MM.1S (cell line): ENCODE data around the gene SH3RF3.

Source experiments
- DNase-seq: peaks from one replicate; pipeline ENCODE4 v3.0.0-alpha.2; 2015
- H2AFZ ChIP-seq: fragments of 300-600 bp; sonication (generic); 2 replicates; pipeline ENCODE4 v1.6.0; 2016; ENCODE audit warnings: antibody characterized with exemption, low read length
- H3F3A ChIP-seq: fragments of 300-600 bp; sonication (generic); 2 replicates; pipeline ENCODE4 v1.6.1; 2016; ENCODE audit warnings: mild to moderate bottlenecking, antibody characterized with exemption, low read length, moderate library complexity, mixed read lengths; ENCODE audit not compliant: insufficient read depth
- H3K27ac ChIP-seq: fragments of 300-600 bp; sonication (generic); 2 replicates; pipeline ENCODE4 v1.5.1; 2016; ENCODE audit warnings: mild to moderate bottlenecking, low read length
- H3K27me3 ChIP-seq: fragments of 300-600 bp; sonication (generic); replicated peaks from 2 replicates; pipeline ENCODE4 v1.6.0; 2016; ENCODE audit warnings: low read length; ENCODE audit not compliant: insufficient read depth
- H3K36me3 ChIP-seq: fragments of 300-600 bp; sonication (generic); replicated peaks from 2 replicates; pipeline ENCODE4 v1.6.1; 2016; ENCODE audit warnings: mild to moderate bottlenecking, low read length, mixed read lengths; ENCODE audit not compliant: insufficient read depth
- H3K4me1 ChIP-seq: fragments of 300-600 bp; sonication (generic); 2 replicates; pipeline ENCODE4 v1.6.1; 2016; ENCODE audit warnings: low read length, mixed read lengths
- H3K4me2 ChIP-seq: fragments of 300-600 bp; sonication (generic); 2 replicates; pipeline ENCODE4 v1.6.0; 2016; ENCODE audit warnings: low read depth, low read length
- H3K4me3 ChIP-seq: fragments of 300-600 bp; sonication (generic); 2 replicates; pipeline ENCODE4 v1.5.1; 2016; ENCODE audit warnings: low read length, mixed read lengths
- H3K79me2 ChIP-seq: fragments of 300-600 bp; sonication (generic); 2 replicates; pipeline ENCODE4 v1.6.1; 2016; ENCODE audit warnings: mixed run types, low read length, mixed read lengths
- H3K9ac ChIP-seq: fragments of 300-600 bp; sonication (generic); 2 replicates; pipeline ENCODE4 v1.6.1; 2016; ENCODE audit warnings: low read length, mixed read lengths
- H3K9me2 ChIP-seq: fragments of 300-600 bp; sonication (generic); replicated peaks from 2 replicates; pipeline ENCODE4 v1.6.1; 2016; ENCODE audit warnings: mild to moderate bottlenecking, low read length, mixed read lengths; ENCODE audit not compliant: insufficient read depth
- H3K9me3 ChIP-seq: fragments of 300-600 bp; sonication (generic); replicated peaks from 2 replicates; pipeline ENCODE4 v1.6.1; 2016; ENCODE audit warnings: mild to moderate bottlenecking, low read length, mixed read lengths; ENCODE audit not compliant: insufficient read depth
- H4K20me1 ChIP-seq: fragments of 300-600 bp; sonication (generic); 2 replicates; pipeline ENCODE4 v1.6.1; 2016; ENCODE audit warnings: mild to moderate bottlenecking, low read length, moderate library complexity, mixed read lengths; ENCODE audit not compliant: insufficient read depth
- EZH2 ChIP-seq: fragments of 300-600 bp; sonication (generic); optimal IDR thresholded peaks from 2 replicates; pipeline ENCODE3; 2017; ENCODE audit warnings: low read depth, mild to moderate bottlenecking, antibody characterized with exemption, low read length, mixed read lengths
- EZH2phosphoT487 ChIP-seq: fragments of 300-600 bp; sonication (generic); IDR thresholded peaks from 2 replicates; pipeline ENCODE4 v1.6.1; 2018; ENCODE audit warnings: antibody characterized with exemption, low read length
- TF ChIP-seq, protein P1 (sequence below): fragments of 300-600 bp; sonication (generic); IDR thresholded peaks from 2 replicates; pipeline ENCODE4 v1.5.1; 2016; ENCODE audit warnings: antibody characterized with exemption, low read length, mixed read lengths

Gene SH3RF3

DNA sequence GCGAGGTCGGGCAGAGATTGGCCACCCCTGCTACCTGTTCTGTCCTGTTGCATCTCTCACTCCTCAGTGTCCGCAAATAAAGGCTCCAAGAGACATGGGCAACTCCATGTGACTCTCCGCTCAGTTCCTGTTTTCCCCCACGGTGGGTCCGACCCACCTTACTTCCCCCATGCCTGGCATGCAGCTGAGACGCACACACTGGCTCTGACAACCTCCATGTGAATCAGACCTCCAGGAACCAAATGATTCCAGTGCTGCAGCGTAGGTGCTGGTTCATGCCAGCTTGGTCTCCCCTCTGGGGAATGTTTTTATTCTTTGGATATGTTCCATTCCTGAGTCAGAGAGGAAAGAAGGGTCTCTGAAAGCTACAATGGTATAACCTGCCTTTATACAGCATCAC is 221.5 kb downstream of the SH3RF3 start:
- H3K36me3 ChIP-seq, result no peaks in the 10 kb centered on the region

DNA sequence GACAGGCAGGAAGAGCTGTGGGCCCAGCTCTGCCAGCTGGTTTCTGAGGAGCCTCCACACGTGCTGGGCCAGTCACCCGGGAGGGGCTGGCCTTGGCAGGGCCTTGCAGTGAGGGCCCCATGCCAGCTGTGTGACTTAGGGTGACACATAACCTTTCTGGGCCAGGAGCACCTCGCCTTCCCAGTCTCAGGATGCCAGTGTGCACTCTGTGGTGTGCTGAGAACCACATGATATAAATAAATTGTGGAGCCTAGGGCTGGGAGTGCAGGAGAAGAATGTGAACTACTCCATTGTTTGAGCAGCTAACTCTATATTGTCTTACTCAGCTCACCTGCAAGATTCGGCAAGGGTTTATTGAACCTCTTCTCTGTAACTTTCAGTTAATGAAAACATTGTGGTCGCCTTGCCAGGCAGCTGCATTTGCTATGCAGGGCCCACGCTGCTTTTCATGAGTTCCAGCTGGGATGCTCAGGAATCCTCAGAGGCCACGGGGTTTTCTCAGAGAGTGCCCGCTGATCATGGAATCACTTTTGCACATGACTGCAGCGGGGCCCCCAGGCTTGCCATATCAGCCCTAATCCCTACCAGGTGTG is 222.3 kb downstream of the SH3RF3 start:
- DNase-seq, result peak; percentile 87
- H3K4me2 ChIP-seq, result peak overlapping the region; percentile 42; the same call in 1 of the 2 replicates
- peaks cover 74% of the 10 kb centered on the region for H3K4me1 ChIP-seq

More for the DNA sequence above, 221.5 kb downstream of the SH3RF3 start:
- H2AFZ ChIP-seq, result no peak overlapping the region
- no peaks in the 10 kb centered on the region for H3K9me3 ChIP-seq
- H3K4me2 ChIP-seq, result peak overlapping the region; percentile 42
- H3K79me2 ChIP-seq, result peaks cover 55% of the 10 kb centered on the region
- no peaks in the 10 kb centered on the region for H3K9me2 ChIP-seq
- H3K27me3 ChIP-seq, result no peaks in the 10 kb centered on the region
- H3K27ac ChIP-seq, result peak overlapping the region; percentile 69
- H3F3A ChIP-seq, result peaks cover 47% of the 10 kb centered on the region
- DNase-seq, result no peak
- H4K20me1 ChIP-seq, result no peaks in the 10 kb centered on the region
- H3K4me1 ChIP-seq, result peaks cover 74% of the 10 kb centered on the region
- TF ChIP-seq EZH2, result no peak
- TF ChIP-seq, protein P1, sequence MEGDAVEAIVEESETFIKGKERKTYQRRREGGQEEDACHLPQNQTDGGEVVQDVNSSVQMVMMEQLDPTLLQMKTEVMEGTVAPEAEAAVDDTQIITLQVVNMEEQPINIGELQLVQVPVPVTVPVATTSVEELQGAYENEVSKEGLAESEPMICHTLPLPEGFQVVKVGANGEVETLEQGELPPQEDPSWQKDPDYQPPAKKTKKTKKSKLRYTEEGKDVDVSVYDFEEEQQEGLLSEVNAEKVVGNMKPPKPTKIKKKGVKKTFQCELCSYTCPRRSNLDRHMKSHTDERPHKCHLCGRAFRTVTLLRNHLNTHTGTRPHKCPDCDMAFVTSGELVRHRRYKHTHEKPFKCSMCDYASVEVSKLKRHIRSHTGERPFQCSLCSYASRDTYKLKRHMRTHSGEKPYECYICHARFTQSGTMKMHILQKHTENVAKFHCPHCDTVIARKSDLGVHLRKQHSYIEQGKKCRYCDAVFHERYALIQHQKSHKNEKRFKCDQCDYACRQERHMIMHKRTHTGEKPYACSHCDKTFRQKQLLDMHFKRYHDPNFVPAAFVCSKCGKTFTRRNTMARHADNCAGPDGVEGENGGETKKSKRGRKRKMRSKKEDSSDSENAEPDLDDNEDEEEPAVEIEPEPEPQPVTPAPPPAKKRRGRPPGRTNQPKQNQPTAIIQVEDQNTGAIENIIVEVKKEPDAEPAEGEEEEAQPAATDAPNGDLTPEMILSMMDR, result no peak
- TF ChIP-seq EZH2phosphoT487, result no peak
- H3K9ac ChIP-seq, result peak overlapping the region; percentile 36; the same call in 1 of the 2 replicates
- H3K4me3 ChIP-seq, result peak overlapping the region; percentile 19; the same call in 1 of the 2 replicates

GRCh38 chr2:109352056-109352897 is 223.3 kb downstream of the SH3RF3 start:
- Histone ChIP-seq H3K79me2 (peaks cover 47% of the 10 kb centered on the region), H3K9me3 (no peaks in the 10 kb centered on the region), H3F3A (peaks cover 38% of the 10 kb centered on the region), H3K36me3 (no peaks in the 10 kb centered on the region), H2AFZ (no peak overlapping the region), H3K9me2 (no peaks in the 10 kb centered on the region), H3K9ac (peak overlapping the region; percentile 36; the same call in 1 of the 2 replicates), H3K4me1 (peaks cover 66% of the 10 kb centered on the region), H3K4me2 (peak overlapping the region; percentile 42; the same call in 1 of the 2 replicates), H3K4me3 (peak overlapping the region; percentile 16; the same call in 1 of the 2 replicates), H4K20me1 (no peaks in the 10 kb centered on the region), H3K27me3 (no peaks in the 10 kb centered on the region), H3K27ac (peak overlapping the region; percentile 69)
- TF ChIP-seq, protein P1, result no peak
- TF ChIP-seq EZH2phosphoT487, result no peak
- TF ChIP-seq EZH2, result no peak
- no peak for DNase-seq

More for the DNA sequence above, 222.3 kb downstream of the SH3RF3 start:
- TF ChIP-seq, protein P1, result no peak
- no peak for TF ChIP-seq EZH2phosphoT487
- TF ChIP-seq EZH2, result no peak
- Histone ChIP-seq H3K27me3 (no peaks in the 10 kb centered on the region), H3F3A (peaks cover 44% of the 10 kb centered on the region), H3K79me2 (peaks cover 51% of the 10 kb centered on the region), H2AFZ (no peak overlapping the region), H3K9me3 (no peaks in the 10 kb centered on the region), H4K20me1 (no peaks in the 10 kb centered on the region), H3K27ac (peak overlapping the region; percentile 69), H3K9me2 (no peaks in the 10 kb centered on the region), H3K36me3 (no peaks in the 10 kb centered on the region), H3K9ac (peak overlapping the region; percentile 36; the same call in 1 of the 2 replicates), H3K4me3 (peak overlapping the region; percentile 16; the same call in 1 of the 2 replicates)
